NB4 (cell line): ENCODE measurements around the gene EFNA3.

Source experiments
- TF ChIP-seq, protein P1 (sequence below): IDR thresholded peaks from one replicate; pipeline ENCODE4 v1.5.1; 2012; ENCODE audit warnings: low read depth, low read length
- TF ChIP-seq, protein P2 (sequence below): IDR thresholded peaks from 2 replicates; pipeline ENCODE4 v1.6.1; 2011; ENCODE audit warnings: low read depth, low read length

DNA sequence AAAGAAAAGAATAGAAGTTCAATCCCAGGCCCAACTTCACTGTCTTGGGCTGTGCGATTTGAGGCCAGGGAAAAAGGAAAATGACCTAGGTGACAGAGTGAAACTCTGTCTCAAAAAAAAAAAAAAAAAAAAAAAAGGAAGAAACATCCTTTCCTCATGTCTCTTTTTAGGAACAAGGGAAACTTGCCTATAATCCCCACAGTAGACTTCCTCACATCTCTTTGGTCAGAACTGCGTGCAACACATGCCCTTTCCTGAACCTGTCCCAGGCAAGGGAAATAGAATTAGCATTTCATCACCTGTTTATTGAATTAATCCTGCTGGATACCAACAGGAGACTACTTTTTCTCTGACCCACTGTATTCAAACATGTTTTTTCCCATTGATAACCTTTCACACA is 42.7 kb upstream of the EFNA3 start:
- TF ChIP-seq, protein P1, sequence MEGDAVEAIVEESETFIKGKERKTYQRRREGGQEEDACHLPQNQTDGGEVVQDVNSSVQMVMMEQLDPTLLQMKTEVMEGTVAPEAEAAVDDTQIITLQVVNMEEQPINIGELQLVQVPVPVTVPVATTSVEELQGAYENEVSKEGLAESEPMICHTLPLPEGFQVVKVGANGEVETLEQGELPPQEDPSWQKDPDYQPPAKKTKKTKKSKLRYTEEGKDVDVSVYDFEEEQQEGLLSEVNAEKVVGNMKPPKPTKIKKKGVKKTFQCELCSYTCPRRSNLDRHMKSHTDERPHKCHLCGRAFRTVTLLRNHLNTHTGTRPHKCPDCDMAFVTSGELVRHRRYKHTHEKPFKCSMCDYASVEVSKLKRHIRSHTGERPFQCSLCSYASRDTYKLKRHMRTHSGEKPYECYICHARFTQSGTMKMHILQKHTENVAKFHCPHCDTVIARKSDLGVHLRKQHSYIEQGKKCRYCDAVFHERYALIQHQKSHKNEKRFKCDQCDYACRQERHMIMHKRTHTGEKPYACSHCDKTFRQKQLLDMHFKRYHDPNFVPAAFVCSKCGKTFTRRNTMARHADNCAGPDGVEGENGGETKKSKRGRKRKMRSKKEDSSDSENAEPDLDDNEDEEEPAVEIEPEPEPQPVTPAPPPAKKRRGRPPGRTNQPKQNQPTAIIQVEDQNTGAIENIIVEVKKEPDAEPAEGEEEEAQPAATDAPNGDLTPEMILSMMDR = no peak
- TF ChIP-seq, protein P2, sequence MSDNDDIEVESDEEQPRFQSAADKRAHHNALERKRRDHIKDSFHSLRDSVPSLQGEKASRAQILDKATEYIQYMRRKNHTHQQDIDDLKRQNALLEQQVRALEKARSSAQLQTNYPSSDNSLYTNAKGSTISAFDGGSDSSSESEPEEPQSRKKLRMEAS = no peak
